HG03135 (cell line): Measurements from ENCODE around the gene DYRK4.

ENCODE experiments used
- ATAC-seq: cut with Tn5 transposase; IDR thresholded peaks from one replicate; pipeline ENCODE4 v1.9.1; 2021; ENCODE audit warnings: mild to moderate bottlenecking, moderate library complexity; ENCODE audit not compliant: unreplicated experiment

Gene DYRK4

DNA sequence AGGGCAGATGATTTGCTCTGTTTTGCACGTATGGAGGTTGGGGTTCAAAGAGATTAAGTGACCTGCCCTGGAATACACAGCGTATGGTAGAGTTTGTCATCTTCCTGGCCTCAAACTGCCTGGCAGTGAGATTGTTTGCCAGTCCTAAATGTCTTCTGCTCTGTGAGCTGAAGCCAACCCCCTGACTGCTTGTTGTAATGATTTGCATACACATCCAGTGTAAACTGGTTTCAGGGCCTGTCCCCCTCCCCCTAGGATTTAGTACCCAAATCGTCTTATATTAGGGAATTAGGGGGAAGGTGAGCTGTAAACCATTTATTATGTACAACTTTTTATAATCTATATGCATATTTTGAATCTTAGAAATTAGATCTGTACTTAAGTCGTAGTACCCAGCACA is 48.5 kb downstream of the DYRK4 start:
- ATAC-seq: no peak

DNA sequence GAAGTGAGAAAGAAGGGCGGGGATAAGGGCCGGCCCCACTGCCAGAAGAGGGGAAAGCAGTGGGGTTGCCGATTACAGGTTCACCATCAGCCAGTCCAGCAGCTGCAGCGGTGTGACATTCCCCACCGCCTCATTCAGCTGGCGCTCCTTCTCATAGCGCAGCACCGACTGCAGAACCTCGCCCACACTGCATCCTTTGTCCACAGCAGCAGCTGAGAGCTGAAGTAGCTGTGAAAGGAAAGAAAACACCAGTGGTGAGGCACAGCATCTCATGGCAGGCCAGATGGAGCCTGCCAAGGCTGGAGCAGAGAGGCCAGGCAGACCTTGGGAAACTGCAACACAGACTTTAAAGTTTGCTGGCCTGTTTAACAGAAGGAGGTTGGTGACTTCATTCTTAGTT is 53.7 kb downstream of the DYRK4 start:
- no peak for ATAC-seq

GRCh38 chr12:4621511-4621910 is 59.5 kb downstream of the DYRK4 start:
- ATAC-seq: no peak

GRCh38 chr12:4626543-4626942 is 64.5 kb downstream of the DYRK4 start:
- no peak for ATAC-seq

- no peak for ATAC-seq
Observed at GRCh38 chr12:4628406-4628805, 66.4 kb downstream of the DYRK4 start.

- ATAC-seq: no peak
Observed at GRCh38 chr12:4630262-4630661, 68.3 kb downstream of the DYRK4 start.

DNA sequence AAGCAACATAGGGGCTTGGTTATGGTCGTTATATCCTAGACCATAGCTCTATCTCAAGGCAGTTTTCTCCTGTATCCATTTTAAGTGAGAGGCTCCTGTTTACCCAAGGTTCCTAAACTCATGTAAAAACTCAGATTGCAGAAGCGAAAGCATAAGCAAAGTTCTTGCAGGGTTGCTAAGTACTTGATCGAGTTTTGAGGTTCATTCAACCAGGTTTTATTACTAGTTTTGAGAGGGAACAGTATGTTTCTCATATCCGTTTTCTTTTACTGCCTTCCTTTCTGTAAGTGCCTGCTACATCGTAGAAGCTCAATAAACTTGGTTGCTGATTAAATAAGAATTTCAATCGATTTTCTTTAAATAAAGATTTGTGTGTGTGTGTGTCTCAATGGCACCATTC is 81.7 kb downstream of the DYRK4 start:
- no peak for ATAC-seq

DNA sequence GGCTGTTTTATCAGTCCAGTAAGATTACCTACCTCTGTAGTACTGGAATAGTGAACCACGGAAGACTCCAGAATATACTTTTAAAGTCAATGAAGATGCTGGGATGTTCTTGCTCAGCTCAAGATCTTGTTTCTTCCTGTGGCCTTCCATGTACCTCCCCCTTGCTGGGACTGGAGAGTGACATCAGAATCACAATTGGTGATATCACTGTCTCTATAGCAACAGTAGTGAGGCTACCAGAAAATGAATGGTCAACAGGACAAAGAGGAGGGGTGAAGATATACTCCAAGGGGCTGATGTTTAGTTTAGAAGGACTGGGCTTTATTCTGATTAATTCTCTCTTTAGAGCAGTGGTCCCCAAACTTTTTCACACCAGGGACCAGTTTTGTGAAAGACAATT is 83.0 kb downstream of the DYRK4 start:
- no peak for ATAC-seq

GRCh38 chr12:4648104-4648500 is 86.1 kb downstream of the DYRK4 start:
- ATAC-seq: no peak

DNA sequence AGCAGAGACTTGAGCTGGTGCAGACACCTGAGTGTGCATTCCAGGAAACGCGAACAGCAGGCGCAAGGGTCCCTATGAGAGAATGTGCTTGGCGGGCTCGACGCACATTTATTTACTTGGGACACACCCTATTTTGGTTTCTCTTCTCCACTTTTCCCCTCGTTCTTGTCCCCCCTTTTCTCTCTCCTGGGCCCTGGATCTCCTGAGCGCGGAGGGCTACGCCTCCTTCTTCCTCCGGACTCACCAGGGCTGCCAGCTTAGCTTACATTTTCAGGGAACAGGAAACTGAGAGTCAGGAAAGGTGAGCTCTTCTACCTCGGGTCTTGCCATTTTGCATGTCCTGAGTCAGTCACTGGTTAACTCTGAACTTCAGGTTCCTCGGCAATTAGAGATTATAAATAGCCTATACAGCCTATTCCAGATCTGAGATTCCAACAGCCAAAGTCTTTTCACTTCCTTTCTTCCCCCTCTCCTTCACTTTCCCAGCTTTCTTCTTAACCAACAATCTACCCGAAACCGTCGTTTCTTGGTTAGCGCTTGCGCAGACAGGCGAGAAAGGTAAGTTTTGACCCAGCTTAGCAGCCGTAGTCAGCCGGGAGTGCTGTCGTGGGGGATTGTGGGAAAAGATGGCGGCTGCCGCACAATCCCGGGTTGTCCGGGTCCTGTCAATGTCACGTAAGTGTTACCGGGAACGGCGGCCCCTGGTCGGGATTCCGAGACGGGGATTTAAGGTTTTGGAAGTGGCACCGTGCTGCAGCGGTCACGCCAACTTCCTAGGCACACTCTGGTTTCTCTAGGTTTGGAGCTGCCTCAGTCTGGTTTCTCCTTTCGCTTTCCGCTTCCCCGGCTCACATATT is 86.7 kb downstream of the DYRK4 start, which contains the start of the genes AKAP3 and NDUFA9:
Gene AKAP3 (minus strand): TSS at position 551 of the 857 bp plus-strand sequence. CDS start 10,855 bp downstream, outside the sequence.
Gene NDUFA9 (plus strand): TSS at position 614 of the 857 bp plus-strand sequence. CDS start 13 bp downstream, at position 627.
- peak; percentile 88 for ATAC-seq

DNA sequence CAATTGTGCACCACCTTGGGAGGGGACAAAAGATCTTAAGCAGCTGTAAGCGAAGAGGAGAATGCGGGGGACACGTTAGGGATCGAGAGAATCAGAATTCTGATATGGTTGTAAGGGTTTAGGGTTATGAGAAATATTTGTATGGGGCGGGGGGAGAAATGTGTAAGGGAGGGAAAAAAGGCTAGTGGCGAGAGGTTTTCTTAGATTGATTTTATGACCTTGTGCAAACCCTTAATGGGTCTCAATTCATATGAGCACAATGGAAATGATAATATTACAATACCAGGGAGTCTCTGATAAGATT is 87.3 kb downstream of the DYRK4 start:
- ATAC-seq: no peak

DNA sequence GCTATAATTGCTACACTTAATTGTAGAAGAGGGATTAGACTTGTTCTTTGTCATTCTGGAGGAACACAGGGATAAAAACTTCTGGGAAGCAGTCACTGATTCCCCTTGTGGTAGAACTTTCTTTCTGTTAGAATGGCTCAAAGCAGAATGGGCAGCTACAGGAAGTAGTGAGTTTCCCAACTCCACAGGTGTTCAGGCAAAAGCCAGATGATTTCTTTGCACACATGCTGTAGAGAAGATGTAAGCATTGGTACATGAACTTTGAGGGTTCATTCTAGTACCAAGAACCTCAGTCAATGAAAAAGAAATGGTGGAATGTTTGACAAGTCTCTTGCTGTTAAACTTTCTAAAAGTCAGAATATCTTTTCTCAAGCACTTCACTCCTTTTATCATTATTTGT is 91.2 kb downstream of the DYRK4 start:
- ATAC-seq: no peak

DNA sequence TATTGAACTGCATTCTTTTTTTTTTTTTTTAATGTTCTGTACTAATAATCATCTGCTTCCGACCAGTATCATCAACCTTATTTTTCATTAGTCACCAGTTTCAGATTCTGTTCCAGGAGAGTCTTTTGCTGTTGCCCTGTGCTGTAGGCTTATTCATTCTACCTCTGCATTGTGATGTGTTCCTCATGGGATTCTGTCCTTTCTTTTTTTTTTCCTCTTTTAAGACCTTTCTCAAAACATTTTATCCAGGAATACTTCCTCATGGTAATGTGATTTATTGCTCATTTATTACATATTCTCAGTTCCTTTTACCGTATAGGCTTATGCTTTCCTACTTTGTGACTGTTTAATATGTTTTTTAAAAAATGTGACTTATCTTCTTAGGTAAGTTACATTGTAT is 91.7 kb downstream of the DYRK4 start:
- ATAC-seq: no peak
